ENCODE measurements around the gene DOCK4.

DOCK4 gene

GRCh38 chr7:111708072-111708471 lies 498.1 kb downstream of the DOCK4 start:
- H3K79me2 ChIP-seq (ENCODE audit: insufficient read depth, low read length), result no peaks in the 10 kb centered on the region
- H3K4me2 ChIP-seq (ENCODE audit: low read depth, low read length, poor library complexity, severe bottlenecking), result no peak overlapping the region
- H3K27ac ChIP-seq (ENCODE audit: low read depth, low read length), result no peak overlapping the region
- H3K4me3 ChIP-seq (ENCODE audit: insufficient read depth, low read length, poor library complexity, severe bottlenecking), result no peak overlapping the region
- H2AFZ ChIP-seq (ENCODE audit: low read depth, low read length, severe bottlenecking), result no peak overlapping the region
- no peaks in the 10 kb centered on the region for H3K9me3 ChIP-seq (ENCODE audit: insufficient read depth, low read length)
- TF ChIP-seq CTCF (IDR thresholded peaks at IDR 0.05; ENCODE audit: insufficient read depth, low read length, poor library complexity, severe bottlenecking) (no peak), EZH2phosphoT487 (conservative IDR thresholded peaks at IDR 0.05; ENCODE audit: low read length) (no peak)
- H3F3A ChIP-seq (ENCODE audit: insufficient read depth), result no peaks in the 10 kb centered on the region
- H4K20me1 ChIP-seq (ENCODE audit: low read depth, low read length), result no peaks in the 10 kb centered on the region
- no peaks in the 10 kb centered on the region for H3K27me3 ChIP-seq (ENCODE audit: low read length)
- no peak overlapping the region for H3K9ac ChIP-seq (ENCODE audit: low read length)
- no peaks in the 10 kb centered on the region for H3K9me2 ChIP-seq (replicated peaks; ENCODE audit: insufficient read depth, low read length)
- no peaks in the 10 kb centered on the region for H3K36me3 ChIP-seq (ENCODE audit: low read length)

- Histone ChIP-seq H3K36me3 (ENCODE audit: low read length) (no peaks in the 10 kb centered on the region), H3K27ac (ENCODE audit: low read depth, low read length) (no peak overlapping the region), H3K4me2 (ENCODE audit: low read depth, low read length, poor library complexity, severe bottlenecking) (no peak overlapping the region), H3K79me2 (ENCODE audit: insufficient read depth, low read length) (no peaks in the 10 kb centered on the region), H3K9me2 (replicated peaks; ENCODE audit: insufficient read depth, low read length) (no peaks in the 10 kb centered on the region), H2AFZ (ENCODE audit: low read depth, low read length, severe bottlenecking) (no peak overlapping the region), H3F3A (ENCODE audit: insufficient read depth) (no peaks in the 10 kb centered on the region), H3K27me3 (ENCODE audit: low read length) (no peaks in the 10 kb centered on the region), H3K9me3 (ENCODE audit: insufficient read depth, low read length) (no peaks in the 10 kb centered on the region), H3K9ac (ENCODE audit: low read length) (no peak overlapping the region), H4K20me1 (ENCODE audit: low read depth, low read length) (no peaks in the 10 kb centered on the region), H3K4me3 (ENCODE audit: insufficient read depth, low read length, poor library complexity, severe bottlenecking) (no peak overlapping the region)
- TF ChIP-seq CTCF (IDR thresholded peaks at IDR 0.05; ENCODE audit: insufficient read depth, low read length, poor library complexity, severe bottlenecking), result no peak
- TF ChIP-seq EZH2phosphoT487 (conservative IDR thresholded peaks at IDR 0.05; ENCODE audit: low read length), result no peak
Measured at GRCh38 chr7:111705807-111706206, 500.4 kb downstream of the DOCK4 start.

GRCh38 chr7:111697771-111698170 lies 508.4 kb downstream of the DOCK4 start:
- Histone ChIP-seq H3K9me2 (replicated peaks; ENCODE audit: insufficient read depth, low read length) (no peaks in the 10 kb centered on the region), H3K79me2 (ENCODE audit: insufficient read depth, low read length) (no peaks in the 10 kb centered on the region), H3K4me3 (ENCODE audit: insufficient read depth, low read length, poor library complexity, severe bottlenecking) (no peak overlapping the region), H3K27me3 (ENCODE audit: low read length) (no peaks in the 10 kb centered on the region), H3K4me2 (ENCODE audit: low read depth, low read length, poor library complexity, severe bottlenecking) (no peak overlapping the region), H3K36me3 (ENCODE audit: low read length) (no peaks in the 10 kb centered on the region), H4K20me1 (ENCODE audit: low read depth, low read length) (no peaks in the 10 kb centered on the region), H3F3A (ENCODE audit: insufficient read depth) (no peaks in the 10 kb centered on the region), H3K9ac (ENCODE audit: low read length) (no peak overlapping the region), H3K9me3 (ENCODE audit: insufficient read depth, low read length) (no peaks in the 10 kb centered on the region), H2AFZ (ENCODE audit: low read depth, low read length, severe bottlenecking) (no peak overlapping the region), H3K27ac (ENCODE audit: low read depth, low read length) (no peak overlapping the region)
- TF ChIP-seq CTCF (IDR thresholded peaks at IDR 0.05; ENCODE audit: insufficient read depth, low read length, poor library complexity, severe bottlenecking) (no peak), EZH2phosphoT487 (conservative IDR thresholded peaks at IDR 0.05; ENCODE audit: low read length) (no peak)
